Measurements from ENCODE around the gene ZNF768.

Gene ZNF768

GRCh38 chr16:30494709-30495108, 31.7 kb downstream of the ZNF768 start:
- Histone ChIP-seq H2AFZ (ENCODE audit: insufficient read depth, low read length, poor library complexity) (no peak overlapping the region), H3K4ac (ENCODE audit: low read depth, low read length) (no peak overlapping the region), H4K12ac (ENCODE audit: low read depth, low read length) (no peak overlapping the region), H3K4me1 (ENCODE audit: control insufficient read depth in 1 of 2, insufficient read depth in 2 of 2, low read length in 2 of 2) (no peaks in the 10 kb centered on the region), H3K79me2 (ENCODE audit: control insufficient read depth, insufficient read depth, low read length, poor library complexity) (no peaks in the 10 kb centered on the region), H2BK5ac (ENCODE audit: low read depth, low read length, poor library complexity) (no peak overlapping the region), H3K36me3 (ENCODE audit: control insufficient read depth in 1 of 2, insufficient read depth in 2 of 2, low read length in 2 of 2) (no peaks in the 10 kb centered on the region), H2BK12ac (ENCODE audit: low read length) (no peak overlapping the region), H4K8ac (ENCODE audit: low read depth, low read length) (no peak overlapping the region), H3K27ac (ENCODE audit: low read depth, low read length) (no peak overlapping the region), H3K4me3 (ENCODE audit: low read depth, low read length) (no peak overlapping the region), H3K9ac (ENCODE audit: low read length) (no peak overlapping the region), H2AK5ac (ENCODE audit: low read length) (no peak overlapping the region), H3K23ac (ENCODE audit: low read length) (no peak overlapping the region), H4K91ac (ENCODE audit: low read depth, low read length) (no peak overlapping the region), H3K18ac (ENCODE audit: low read length) (no peak overlapping the region), H3K9me3 (ENCODE audit: insufficient read depth, low read depth, low read length) (no peaks in the 10 kb centered on the region), H3K79me1 (ENCODE audit: low read length) (no peaks in the 10 kb centered on the region), H3K14ac (ENCODE audit: low read length) (no peak overlapping the region), H3K27me3 (ENCODE audit: insufficient read depth, low read length) (no peaks in the 10 kb centered on the region), H3K4me2 (ENCODE audit: low read length) (no peak overlapping the region), H2BK120ac (ENCODE audit: insufficient read depth, low read length, poor library complexity) (no peak overlapping the region)
- DNase-seq: no peak
- no CpG with 5 or more reads among the region's 12 CpGs for WGBS (ENCODE audit: extremely low coverage, insufficient coverage, insufficient read length)

- DNase-seq: no peak
- Histone ChIP-seq H3K23ac (ENCODE audit: low read length) (no peak overlapping the region), H3K27ac (ENCODE audit: low read depth, low read length) (no peak overlapping the region), H2BK120ac (ENCODE audit: insufficient read depth, low read length, poor library complexity) (no peak overlapping the region), H3K79me1 (ENCODE audit: low read length) (no peaks in the 10 kb centered on the region), H2AK5ac (ENCODE audit: low read length) (no peak overlapping the region), H3K4me1 (ENCODE audit: control insufficient read depth in 1 of 2, insufficient read depth in 2 of 2, low read length in 2 of 2) (peaks cover 0 to 1% of the 10 kb centered on the region in 2 experiments), H3K27me3 (ENCODE audit: insufficient read depth, low read length) (no peaks in the 10 kb centered on the region), H4K8ac (ENCODE audit: low read depth, low read length) (no peak overlapping the region), H2BK12ac (ENCODE audit: low read length) (no peak overlapping the region), H3K18ac (ENCODE audit: low read length) (no peak overlapping the region), H4K12ac (ENCODE audit: low read depth, low read length) (no peak overlapping the region), H3K4me2 (ENCODE audit: low read length) (no peak overlapping the region), H2BK5ac (ENCODE audit: low read depth, low read length, poor library complexity) (no peak overlapping the region), H2AFZ (ENCODE audit: insufficient read depth, low read length, poor library complexity) (no peak overlapping the region), H3K79me2 (ENCODE audit: control insufficient read depth, insufficient read depth, low read length, poor library complexity) (no peaks in the 10 kb centered on the region), H3K4me3 (ENCODE audit: low read depth, low read length) (no peak overlapping the region), H4K91ac (ENCODE audit: low read depth, low read length) (no peak overlapping the region), H3K9ac (ENCODE audit: low read length) (no peak overlapping the region), H3K14ac (ENCODE audit: low read length) (no peak overlapping the region), H3K9me3 (ENCODE audit: insufficient read depth, low read depth, low read length) (no peaks in the 10 kb centered on the region), H3K36me3 (ENCODE audit: control insufficient read depth in 1 of 2, insufficient read depth in 2 of 2, low read length in 2 of 2) (no peaks in the 10 kb centered on the region), H3K4ac (ENCODE audit: low read depth, low read length) (no peak overlapping the region)
- no CpG with 5 or more reads among the region's 11 CpGs for WGBS (ENCODE audit: extremely low coverage, insufficient coverage, insufficient read length)
These were observed 32.4 kb downstream of the ZNF768 start for GRCh38 chr16:30493941-30494488.

- Histone ChIP-seq H3K4me3 (ENCODE audit: low read depth, low read length) (no peak overlapping the region), H3K14ac (ENCODE audit: low read length) (no peak overlapping the region), H3K79me2 (ENCODE audit: control insufficient read depth, insufficient read depth, low read length, poor library complexity) (no peaks in the 10 kb centered on the region), H2BK12ac (ENCODE audit: low read length) (no peak overlapping the region), H2BK5ac (ENCODE audit: low read depth, low read length, poor library complexity) (no peak overlapping the region), H4K91ac (ENCODE audit: low read depth, low read length) (no peak overlapping the region), H2AK5ac (ENCODE audit: low read length) (no peak overlapping the region), H3K18ac (ENCODE audit: low read length) (no peak overlapping the region), H3K27ac (ENCODE audit: low read depth, low read length) (no peak overlapping the region), H3K23ac (ENCODE audit: low read length) (no peak overlapping the region), H4K12ac (ENCODE audit: low read depth, low read length) (no peak overlapping the region), H3K36me3 (ENCODE audit: control insufficient read depth in 1 of 2, insufficient read depth in 2 of 2, low read length in 2 of 2) (no peaks in the 10 kb centered on the region), H3K4me1 (ENCODE audit: control insufficient read depth in 1 of 2, insufficient read depth in 2 of 2, low read length in 2 of 2) (peaks cover 0 to 4% of the 10 kb centered on the region in 2 experiments), H2BK120ac (ENCODE audit: insufficient read depth, low read length, poor library complexity) (no peak overlapping the region), H3K9ac (ENCODE audit: low read length) (no peak overlapping the region), H3K27me3 (ENCODE audit: insufficient read depth, low read length) (no peaks in the 10 kb centered on the region), H3K4ac (ENCODE audit: low read depth, low read length) (no peak overlapping the region), H4K8ac (ENCODE audit: low read depth, low read length) (no peak overlapping the region), H3K9me3 (ENCODE audit: insufficient read depth, low read depth, low read length) (no peaks in the 10 kb centered on the region), H2AFZ (ENCODE audit: insufficient read depth, low read length, poor library complexity) (no peak overlapping the region), H3K79me1 (ENCODE audit: low read length) (no peaks in the 10 kb centered on the region), H3K4me2 (ENCODE audit: low read length) (no peak overlapping the region)
- WGBS (ENCODE audit: extremely low coverage, insufficient coverage, insufficient read length): no CpG with 5 or more reads among the region's 6 CpGs
- peak; percentile 73 to 78 for DNase-seq
These were observed 34.5 kb downstream of the ZNF768 start for GRCh38 chr16:30491744-30492308.

GRCh38 chr16:30491229-30491628, 35.1 kb downstream of the ZNF768 start:
- Histone ChIP-seq H2BK12ac (ENCODE audit: low read length) (no peak overlapping the region), H3K4me3 (ENCODE audit: low read depth, low read length) (no peak overlapping the region), H3K79me2 (ENCODE audit: control insufficient read depth, insufficient read depth, low read length, poor library complexity) (no peaks in the 10 kb centered on the region), H2AK5ac (ENCODE audit: low read length) (no peak overlapping the region), H3K4me1 (ENCODE audit: control insufficient read depth in 1 of 2, insufficient read depth in 2 of 2, low read length in 2 of 2) (peaks cover 0 to 4% of the 10 kb centered on the region in 2 experiments), H3K4me2 (ENCODE audit: low read length) (no peak overlapping the region), H3K9ac (ENCODE audit: low read length) (no peak overlapping the region), H3K79me1 (ENCODE audit: low read length) (no peaks in the 10 kb centered on the region), H2BK120ac (ENCODE audit: insufficient read depth, low read length, poor library complexity) (no peak overlapping the region), H4K8ac (ENCODE audit: low read depth, low read length) (no peak overlapping the region), H4K91ac (ENCODE audit: low read depth, low read length) (no peak overlapping the region), H3K18ac (ENCODE audit: low read length) (no peak overlapping the region), H3K36me3 (ENCODE audit: control insufficient read depth in 1 of 2, insufficient read depth in 2 of 2, low read length in 2 of 2) (no peaks in the 10 kb centered on the region), H2BK5ac (ENCODE audit: low read depth, low read length, poor library complexity) (no peak overlapping the region), H3K9me3 (ENCODE audit: insufficient read depth, low read depth, low read length) (no peaks in the 10 kb centered on the region), H3K14ac (ENCODE audit: low read length) (no peak overlapping the region), H3K4ac (ENCODE audit: low read depth, low read length) (no peak overlapping the region), H2AFZ (ENCODE audit: insufficient read depth, low read length, poor library complexity) (no peak overlapping the region), H3K27ac (ENCODE audit: low read depth, low read length) (no peak overlapping the region), H4K12ac (ENCODE audit: low read depth, low read length) (no peak overlapping the region), H3K23ac (ENCODE audit: low read length) (no peak overlapping the region), H3K27me3 (ENCODE audit: insufficient read depth, low read length) (no peaks in the 10 kb centered on the region)
- DNase-seq: no peak
- WGBS (ENCODE audit: extremely low coverage, insufficient coverage, insufficient read length): no CpG with 5 or more reads among the region's 4 CpGs
